Endodermal cell (in vitro differentiated cells): ENCODE measurements around the gene RYR3. TPM values are rescaled to one million over a fixed set of nuclear protein-coding genes. Genes with fewer than 3 reads are reported as not detected.

ENCODE experiments used
- DNase-seq: peaks from one replicate; pipeline ENCODE4 v3.0.0-alpha.2; 2017
- H3K27ac ChIP-seq: 2 replicates; pipeline ENCODE4 v1.5.1; 2013; ENCODE audit warnings: mild to moderate bottlenecking, low read depth, low read length, moderate library complexity
- H3K27me3 ChIP-seq: 2 replicates; pipeline ENCODE4 v1.6.1; 2013; ENCODE audit warnings: mild to moderate bottlenecking, low read length, moderate library complexity; ENCODE audit not compliant: insufficient read depth, control insufficient read depth, poor library complexity, severe bottlenecking
- H3K36me3 ChIP-seq: 2 replicates; pipeline ENCODE4 v1.7.0; 2013; ENCODE audit warnings: mild to moderate bottlenecking, low read length, moderate library complexity; ENCODE audit not compliant: control insufficient read depth, insufficient read depth
- H3K4me1 ChIP-seq: one replicate; pipeline ENCODE4 v1.7.0; 2013; ENCODE audit warnings: low read length; ENCODE audit not compliant: control insufficient read depth, insufficient read depth
- H3K4me3 ChIP-seq: 2 replicates; pipeline ENCODE4 v1.5.1; 2013; ENCODE audit warnings: mild to moderate bottlenecking, low read length, moderate library complexity
- H3K9ac ChIP-seq: 2 replicates; pipeline ENCODE4 v1.6.1; 2013; ENCODE audit warnings: mild to moderate bottlenecking, low read length, moderate library complexity; ENCODE audit not compliant: poor library complexity, severe bottlenecking; ENCODE audit errors: extremely low read depth
- H3K9me3 ChIP-seq: 2 replicates; pipeline ENCODE4 v1.6.1; 2013; ENCODE audit warnings: mild to moderate bottlenecking, low read length, moderate library complexity; ENCODE audit not compliant: control insufficient read depth
- H3K27ac Mint-ChIP-seq: 2 replicates; pipeline ENCODE4 v1.8.0; 2020; ENCODE audit warnings: mixed read lengths
- H3K27me3 Mint-ChIP-seq: 2 replicates; pipeline ENCODE4 v1.8.0; 2021; ENCODE audit warnings: mild to moderate bottlenecking, mixed read lengths; ENCODE audit not compliant: insufficient read depth
- H3K36me3 Mint-ChIP-seq: 2 replicates; pipeline ENCODE4 v1.8.0; 2020; ENCODE audit warnings: low read depth, mixed read lengths
- H3K4me1 Mint-ChIP-seq: 2 replicates; pipeline ENCODE4 v1.8.0; 2020; ENCODE audit warnings: mixed read lengths
- H3K4me3 Mint-ChIP-seq: 2 replicates; pipeline ENCODE4 v1.8.0; 2020; ENCODE audit warnings: mild to moderate bottlenecking, moderate library complexity, mixed read lengths
- H3K9me3 Mint-ChIP-seq: 2 replicates; pipeline ENCODE4 v1.8.0; 2020; ENCODE audit warnings: mild to moderate bottlenecking, mixed read lengths
- WGBS, 2 experiments: methylation state at CpG; one replicate each; pipeline versions ENCODE4 v1.1.5 to v1.1.7; 2013; ENCODE audit warnings: missing lambda C conversion rate in 2 of 2, mixed read lengths in 1 of 2; ENCODE audit not compliant: insufficient coverage in 1 of 2, insufficient read length in 1 of 2; 5-methylcytosine and 5-hydroxymethylcytosine counted together
- total RNA-seq, 2 donors: library from RNA; stranded (reverse); fragmentation: NEBNext Ultra II Directional in 1 of 2; extraction: Animal tissue kit (Norgen Biotek cat#: 25700) in 1 of 2; gene quantifications; 2 replicates in 1 of 2; 3 replicates in 1 of 2; pipeline ENCODE4 v1.2.1, GENCODE V29; 2021
- TF ChIP-seq, protein P1 (sequence below): fragments of 200-600 bp; sonication (generic); conservative IDR thresholded peaks from 2 replicates; pipeline ENCODE4 v1.5.0; 2021; ENCODE audit warnings: antibody characterized with exemption, mild to moderate bottlenecking

RYR3 gene
- total RNA-seq, 2 donors from 2014 or later: 0.71 to 1.4 TPM

DNA sequence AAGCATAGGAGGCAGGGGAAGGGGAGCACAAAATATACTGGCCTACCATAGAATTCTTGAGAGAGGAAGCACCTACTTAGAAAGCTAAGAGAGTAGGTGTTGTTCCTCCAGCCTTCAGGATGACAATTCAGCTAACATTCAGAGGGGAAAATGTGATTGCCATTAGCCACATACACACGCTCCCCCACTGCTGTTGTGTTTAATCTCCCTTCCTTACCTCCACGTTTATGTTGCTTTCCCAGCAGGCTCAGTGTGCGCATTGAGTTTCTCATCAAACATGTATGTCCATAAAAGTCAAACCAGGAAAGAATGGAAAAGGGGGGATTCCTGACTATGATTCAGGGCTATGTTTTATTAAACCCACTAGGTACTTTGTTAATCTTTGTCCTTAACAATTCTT is 512.4 kb downstream of the RYR3 start:
- Mint-ChIP-seq H3K36me3 (no peaks in the 10 kb centered on the region), H3K27me3 (no peaks in the 10 kb centered on the region), H3K9me3 (no peaks in the 10 kb centered on the region), H3K4me1 (peaks cover 6% of the 10 kb centered on the region), H3K27ac (no peak overlapping the region), H3K4me3 (no peak overlapping the region)
- Histone ChIP-seq H3K9ac (no peak overlapping the region), H3K27me3 (no peaks in the 10 kb centered on the region), H3K4me3 (no peak overlapping the region), H3K27ac (no peak overlapping the region), H3K4me1 (no peaks in the 10 kb centered on the region), H3K36me3 (no peaks in the 10 kb centered on the region), H3K9me3 (no peaks in the 10 kb centered on the region)
- no peak for DNase-seq
- 86 to 87% methylated on average over 2 to 3 of the region's 3 CpGs for WGBS, 2 experiments
- TF ChIP-seq, protein P1, sequence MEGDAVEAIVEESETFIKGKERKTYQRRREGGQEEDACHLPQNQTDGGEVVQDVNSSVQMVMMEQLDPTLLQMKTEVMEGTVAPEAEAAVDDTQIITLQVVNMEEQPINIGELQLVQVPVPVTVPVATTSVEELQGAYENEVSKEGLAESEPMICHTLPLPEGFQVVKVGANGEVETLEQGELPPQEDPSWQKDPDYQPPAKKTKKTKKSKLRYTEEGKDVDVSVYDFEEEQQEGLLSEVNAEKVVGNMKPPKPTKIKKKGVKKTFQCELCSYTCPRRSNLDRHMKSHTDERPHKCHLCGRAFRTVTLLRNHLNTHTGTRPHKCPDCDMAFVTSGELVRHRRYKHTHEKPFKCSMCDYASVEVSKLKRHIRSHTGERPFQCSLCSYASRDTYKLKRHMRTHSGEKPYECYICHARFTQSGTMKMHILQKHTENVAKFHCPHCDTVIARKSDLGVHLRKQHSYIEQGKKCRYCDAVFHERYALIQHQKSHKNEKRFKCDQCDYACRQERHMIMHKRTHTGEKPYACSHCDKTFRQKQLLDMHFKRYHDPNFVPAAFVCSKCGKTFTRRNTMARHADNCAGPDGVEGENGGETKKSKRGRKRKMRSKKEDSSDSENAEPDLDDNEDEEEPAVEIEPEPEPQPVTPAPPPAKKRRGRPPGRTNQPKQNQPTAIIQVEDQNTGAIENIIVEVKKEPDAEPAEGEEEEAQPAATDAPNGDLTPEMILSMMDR: no peak

DNA sequence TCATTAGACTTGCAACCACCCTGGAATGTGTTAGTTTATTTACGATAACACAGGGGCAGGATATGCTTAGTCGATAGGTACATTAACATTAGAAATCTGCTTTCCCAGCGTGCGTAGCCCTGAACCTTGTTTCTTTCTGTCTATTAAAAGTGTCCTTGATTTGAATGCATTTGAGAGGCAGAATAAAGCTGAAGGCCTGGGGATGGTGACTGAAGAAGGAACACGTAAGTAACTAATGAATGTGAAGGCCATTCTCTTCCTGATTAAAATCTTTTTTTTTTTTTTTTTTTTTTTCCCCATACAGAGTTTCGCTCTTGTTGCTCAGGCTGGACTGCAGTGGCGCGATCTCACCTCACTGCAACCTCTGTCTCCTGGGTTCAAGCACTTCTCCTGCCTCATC is 514.7 kb downstream of the RYR3 start:
- Mint-ChIP-seq H3K27me3 (no peaks in the 10 kb centered on the region), H3K4me3 (no peak overlapping the region), H3K27ac (no peak overlapping the region), H3K36me3 (no peaks in the 10 kb centered on the region), H3K9me3 (no peaks in the 10 kb centered on the region), H3K4me1 (peaks cover 6% of the 10 kb centered on the region)
- H3K9ac ChIP-seq: no peak overlapping the region
- no peak for DNase-seq
- TF ChIP-seq, protein P1: no peak
- no peak overlapping the region for H3K4me3 ChIP-seq
- H3K27ac ChIP-seq: no peak overlapping the region
- H3K36me3 ChIP-seq: no peaks in the 10 kb centered on the region
- no peaks in the 10 kb centered on the region for H3K9me3 ChIP-seq
- WGBS, 2 experiments: 95 to 96% methylated on average over 6 to 8 of the region's 8 CpGs
- H3K27me3 ChIP-seq: no peaks in the 10 kb centered on the region
- no peaks in the 10 kb centered on the region for H3K4me1 ChIP-seq

DNA sequence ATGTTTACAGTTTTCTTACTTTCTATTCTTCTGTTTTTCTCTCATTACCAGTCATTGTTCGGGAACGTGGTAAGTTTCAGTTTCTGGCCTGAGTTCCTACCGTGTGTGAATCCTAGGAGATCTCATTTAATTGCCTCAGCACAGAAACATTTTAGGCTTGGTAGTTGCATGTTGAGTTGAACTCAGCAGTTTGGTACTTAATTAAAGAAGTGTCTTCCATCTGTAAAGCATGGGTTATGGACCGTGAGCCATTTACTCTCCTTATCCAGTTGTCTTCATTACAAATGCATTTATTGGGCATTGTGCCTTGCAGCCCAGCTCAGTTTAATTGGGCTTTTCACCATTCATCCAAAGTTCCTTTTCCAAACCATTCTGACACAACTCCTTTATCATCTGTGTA is 515.4 kb downstream of the RYR3 start:
- TF ChIP-seq, protein P1: no peak
- no peaks in the 10 kb centered on the region for H3K27me3 ChIP-seq
- WGBS, 2 experiments: 90 to 94% methylated on average over 1 to 4 of the region's 4 CpGs
- Mint-ChIP-seq H3K9me3 (no peaks in the 10 kb centered on the region), H3K36me3 (no peaks in the 10 kb centered on the region), H3K27me3 (no peaks in the 10 kb centered on the region), H3K4me1 (peaks cover 6% of the 10 kb centered on the region), H3K27ac (no peak overlapping the region), H3K4me3 (no peak overlapping the region)
- no peak overlapping the region for H3K9ac ChIP-seq
- H3K27ac ChIP-seq: no peak overlapping the region
- H3K4me3 ChIP-seq: no peak overlapping the region
- H3K36me3 ChIP-seq: no peaks in the 10 kb centered on the region
- H3K4me1 ChIP-seq: no peaks in the 10 kb centered on the region
- no peak for DNase-seq
- H3K9me3 ChIP-seq: no peaks in the 10 kb centered on the region
